Stimulated activated CD8-positive, alpha-beta memory T cell treated with anti-CD3 and anti-CD28 coated beads, Interleukin-7, amount 100 ng/mL, for 24 hours (primary cell): Measurements from ENCODE around the gene MTCH2.
"Not testable (repeated sequence)": the region's sequence is repeated elsewhere in the genome, so short reads cannot be mapped to it uniquely, and the experiment has no call there.

ENCODE experiments used
- DNase-seq: peaks from one replicate; pipeline ENCODE4 v3.0.0-alpha.2; 2020; ENCODE audit warnings: low read depth

Gene MTCH2

DNA sequence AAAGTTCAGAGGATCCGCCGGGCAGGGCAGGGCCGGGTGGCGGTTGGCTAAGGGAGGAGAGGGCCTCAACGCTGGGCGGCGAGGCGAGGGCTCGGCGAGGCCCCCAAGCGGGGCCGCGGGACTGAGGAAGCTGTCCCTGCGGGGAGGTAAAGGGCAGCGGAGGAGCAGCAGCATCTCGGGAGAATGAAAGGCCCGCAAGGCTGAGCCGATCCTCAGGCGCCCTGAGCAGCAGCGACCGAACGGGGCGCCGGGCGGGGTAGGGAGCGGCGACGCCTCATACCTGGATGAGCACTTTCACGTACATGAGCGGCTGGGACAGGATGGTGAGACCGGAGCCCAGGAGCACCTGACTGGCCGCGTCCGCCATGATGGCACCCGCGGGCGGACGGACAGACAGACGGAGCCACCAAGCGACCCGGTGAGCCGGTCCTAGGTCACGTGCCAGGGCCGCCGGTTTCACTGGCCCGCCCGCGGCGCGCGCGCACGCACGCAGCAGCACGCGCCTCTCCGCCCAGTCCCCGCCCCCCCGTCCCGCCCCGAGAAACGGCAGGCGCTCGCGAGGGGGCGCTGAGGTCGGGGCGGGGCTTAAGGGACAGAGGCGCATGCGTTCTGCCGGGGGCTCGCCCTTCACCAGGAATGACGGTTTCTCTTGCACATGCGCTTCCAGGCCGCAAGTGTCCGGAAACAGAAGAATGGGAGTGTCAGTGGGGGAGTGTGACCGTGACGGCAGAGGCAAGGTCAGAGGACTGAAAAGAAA lies at the start of gene MTCH2:
Gene MTCH2, minus strand, starts transcription at position 461 of the 757 bp plus-strand sequence. Its CDS starts 94 bp downstream, at position 367.
- DNase-seq: peak; percentile 95

- DNase-seq: no peak
Measured at GRCh38 chr11:47691979-47692378, 49.6 kb upstream of the MTCH2 start.

DNA sequence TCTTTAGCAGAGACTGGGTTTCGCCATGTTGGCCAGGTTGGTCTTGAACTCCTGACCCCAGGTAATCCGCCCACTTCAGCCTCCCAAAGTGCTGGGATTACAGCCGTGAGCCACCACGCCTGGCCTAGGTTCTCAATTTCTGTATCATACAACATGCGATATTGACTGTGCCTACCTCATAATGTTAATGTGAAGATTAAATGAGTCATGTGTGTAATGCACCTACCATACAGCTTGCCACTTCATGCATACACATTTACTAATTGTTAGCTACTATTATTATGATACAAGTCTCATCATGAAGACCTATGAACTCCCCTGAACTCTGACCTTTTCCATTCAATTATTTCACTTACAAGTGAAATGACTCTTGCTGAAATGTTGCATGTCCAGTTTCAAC lies 47.1 kb upstream of the MTCH2 start:
- no peak for DNase-seq

- no peak for DNase-seq
Measured at GRCh38 chr11:47688991-47689390, 46.6 kb upstream of the MTCH2 start.

DNA sequence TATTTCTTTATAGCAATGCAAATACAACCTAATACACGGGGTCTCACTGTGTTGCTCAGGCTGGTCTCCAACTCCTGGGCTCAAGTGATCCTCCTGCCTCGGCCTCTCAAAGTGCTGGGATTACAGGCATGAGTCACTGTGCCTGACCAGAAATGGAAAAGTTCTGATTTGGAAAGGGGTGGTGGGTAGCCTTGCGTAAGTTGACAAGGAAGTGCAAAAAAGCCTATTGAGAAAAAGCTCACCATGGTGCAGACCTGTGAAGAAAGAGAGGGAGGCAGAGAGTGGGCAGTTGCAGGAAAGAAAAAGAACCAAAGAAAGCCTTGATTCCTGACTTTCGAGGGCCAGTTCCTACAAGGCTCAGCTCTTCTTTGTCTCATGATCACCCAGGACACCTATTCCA lies 45.8 kb upstream of the MTCH2 start:
- no peak for DNase-seq

DNA sequence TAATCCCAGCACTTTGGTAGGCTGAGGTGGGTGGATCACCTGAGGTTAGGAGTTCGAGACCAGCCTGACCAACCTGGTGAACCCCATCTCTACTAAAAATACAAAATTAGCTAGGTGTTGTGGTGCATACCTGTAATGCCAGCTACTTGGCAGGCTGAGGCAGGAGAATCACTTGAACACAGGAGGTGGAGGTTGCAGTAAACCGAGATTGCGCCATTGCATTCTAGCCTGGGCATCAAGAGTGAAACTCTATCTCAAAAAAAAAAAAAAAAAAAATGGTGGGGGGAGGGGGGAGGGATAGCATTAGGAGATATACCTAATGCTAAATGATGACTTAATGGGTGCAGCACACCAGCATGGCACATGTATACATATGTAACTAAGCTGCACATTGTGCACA lies 44.3 kb upstream of the MTCH2 start:
- DNase-seq: not testable (repeated sequence)

GRCh38 chr11:47686151-47686550 lies 43.8 kb upstream of the MTCH2 start:
- no peak for DNase-seq

DNA sequence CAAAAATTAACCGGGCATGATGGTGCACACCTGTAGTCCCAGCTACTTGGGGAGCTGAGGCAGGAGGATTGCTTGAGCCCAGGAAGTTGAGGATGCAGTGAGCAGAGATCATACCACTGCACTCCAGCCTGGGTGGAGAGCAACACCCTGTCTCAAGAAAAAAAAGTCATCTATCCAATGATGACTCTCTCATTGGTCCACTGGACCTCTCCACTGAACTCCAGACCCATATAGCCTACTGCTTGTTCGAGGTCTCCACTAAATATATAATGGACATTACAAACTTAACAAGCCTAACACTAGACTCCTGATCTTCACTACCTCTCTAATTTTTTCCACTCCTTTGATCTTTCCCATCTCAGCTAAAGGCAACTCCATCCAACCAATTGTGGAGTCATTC lies 33.5 kb upstream of the MTCH2 start:
- DNase-seq: no peak

- DNase-seq: no peak
Measured at GRCh38 chr11:47672283-47672730, 29.9 kb upstream of the MTCH2 start.

DNA sequence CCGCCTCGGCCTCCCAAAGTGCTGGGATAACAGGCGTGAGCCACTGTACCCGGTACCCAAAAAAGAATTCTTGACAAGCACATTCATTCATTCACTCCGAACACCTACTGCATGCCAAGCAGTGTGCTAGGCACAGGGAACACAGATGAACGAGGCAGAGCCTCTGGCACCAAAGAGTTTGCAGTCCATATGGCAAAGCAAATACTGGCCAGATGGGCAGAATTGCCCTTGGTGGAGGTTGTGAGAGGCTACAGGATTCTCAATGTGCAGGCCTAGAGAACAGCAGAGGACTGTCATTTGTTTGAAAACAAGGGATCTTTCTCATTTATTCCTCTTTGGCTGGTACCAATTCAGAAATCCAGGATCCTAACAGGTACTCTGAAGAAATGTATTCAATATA lies 27.5 kb upstream of the MTCH2 start:
- DNase-seq: no peak

DNA sequence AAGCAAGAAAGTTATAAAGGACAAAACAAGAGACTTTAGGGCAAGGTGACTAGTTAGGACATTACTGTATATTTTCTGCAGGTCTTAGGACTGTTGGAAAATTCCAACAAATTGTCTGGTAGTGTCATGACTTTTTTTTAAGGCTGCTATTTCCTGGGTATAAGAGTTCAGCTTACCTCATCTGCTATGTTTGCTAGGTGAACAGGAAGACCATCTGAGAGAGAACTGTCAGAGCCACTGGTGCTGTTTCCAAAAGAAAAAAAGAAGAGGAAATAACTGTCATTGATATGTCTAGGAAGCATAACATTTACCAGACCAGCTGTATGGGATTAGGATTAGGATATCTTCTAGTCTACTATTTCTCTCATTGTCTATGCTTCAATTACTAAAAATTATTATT lies 26.3 kb upstream of the MTCH2 start:
- DNase-seq: no peak

DNA sequence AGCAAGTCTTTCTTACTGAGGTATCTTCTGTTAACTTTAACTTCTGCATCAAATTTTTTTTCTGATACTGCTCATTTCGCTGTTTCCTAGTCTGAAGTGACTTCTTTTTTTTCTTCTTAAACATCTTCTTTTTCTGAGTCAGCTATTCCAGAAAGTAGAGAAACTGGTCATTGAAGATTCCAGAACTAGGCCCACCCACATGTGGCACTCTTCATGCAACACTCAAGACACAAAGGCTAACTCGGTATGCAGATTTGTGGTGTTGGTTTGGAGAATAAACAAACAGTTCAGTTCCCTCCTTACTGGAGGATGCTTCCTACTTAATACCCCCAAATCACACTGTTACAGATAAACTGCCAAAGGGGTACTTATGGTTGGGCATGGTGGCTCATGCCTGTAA lies 25.2 kb upstream of the MTCH2 start:
- no peak for DNase-seq

DNA sequence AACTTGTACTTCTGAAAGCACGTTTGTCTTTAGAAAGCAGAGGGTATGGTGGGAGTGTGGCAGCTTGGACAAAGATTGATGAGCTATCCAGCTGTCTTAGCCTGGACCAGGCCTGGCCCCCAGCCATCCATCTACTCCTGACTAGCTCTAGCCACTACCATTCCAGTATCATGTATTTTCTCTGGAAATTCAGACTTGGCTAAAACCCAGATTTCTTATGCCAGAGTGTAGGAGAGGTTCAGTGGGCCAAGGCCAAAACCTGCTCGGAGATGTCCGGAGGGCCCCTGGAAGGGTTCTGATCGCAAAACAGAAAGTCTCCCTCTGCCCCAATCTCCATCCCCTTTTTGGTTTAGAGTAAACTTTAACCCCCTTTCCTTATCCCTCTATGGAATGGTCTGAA lies 24.8 kb upstream of the MTCH2 start:
- no peak for DNase-seq

DNA sequence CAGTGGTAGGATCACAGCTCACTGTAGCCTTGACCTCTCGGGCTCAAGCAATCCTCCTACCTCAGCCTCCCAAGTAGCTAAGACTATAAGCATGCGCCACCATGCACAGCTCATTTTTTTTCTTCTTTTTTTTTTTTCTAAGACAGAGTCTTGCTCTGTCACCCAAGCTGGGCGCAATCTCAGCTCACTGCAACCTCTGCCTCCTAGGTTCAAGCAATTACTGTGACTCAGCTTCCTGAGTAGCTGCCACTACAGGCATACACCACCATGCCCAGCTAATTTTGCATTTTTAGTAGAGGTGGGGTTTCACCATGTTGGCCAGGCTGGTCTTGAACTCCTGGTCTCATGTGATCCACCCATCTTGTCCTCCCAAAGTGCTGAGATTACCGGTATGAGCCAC lies 22.6 kb upstream of the MTCH2 start:
- DNase-seq: not testable (repeated sequence)

GRCh38 chr11:47661245-47661644 lies 18.9 kb upstream of the MTCH2 start:
- no peak for DNase-seq

GRCh38 chr11:47659276-47659675 lies 16.9 kb upstream of the MTCH2 start:
- DNase-seq: no peak

- DNase-seq: no peak
Measured at GRCh38 chr11:47656260-47656885, 14.0 kb upstream of the MTCH2 start.

- no peak for DNase-seq
Measured at GRCh38 chr11:47651818-47652469, 9.6 kb upstream of the MTCH2 start.

DNA sequence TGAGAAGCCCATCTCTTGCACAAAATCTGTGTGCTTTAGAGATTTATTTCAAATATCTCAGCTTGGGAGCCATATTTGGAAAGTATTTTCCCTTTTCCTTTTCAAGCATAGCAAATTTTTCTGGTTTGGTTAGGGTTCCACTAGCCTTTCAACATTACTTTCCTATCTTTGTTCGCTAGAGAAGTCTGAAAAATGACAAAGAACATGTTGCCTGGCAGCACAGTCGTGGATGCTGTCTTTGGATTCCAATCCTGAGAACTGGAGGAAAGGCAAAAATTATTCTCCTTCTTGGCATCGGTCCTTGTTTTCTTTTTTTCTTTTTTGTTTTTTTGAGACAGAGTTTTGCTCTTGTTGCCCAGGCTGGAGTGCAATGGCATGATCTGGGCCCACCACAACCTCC lies 6.9 kb upstream of the MTCH2 start:
- no peak for DNase-seq

DNA sequence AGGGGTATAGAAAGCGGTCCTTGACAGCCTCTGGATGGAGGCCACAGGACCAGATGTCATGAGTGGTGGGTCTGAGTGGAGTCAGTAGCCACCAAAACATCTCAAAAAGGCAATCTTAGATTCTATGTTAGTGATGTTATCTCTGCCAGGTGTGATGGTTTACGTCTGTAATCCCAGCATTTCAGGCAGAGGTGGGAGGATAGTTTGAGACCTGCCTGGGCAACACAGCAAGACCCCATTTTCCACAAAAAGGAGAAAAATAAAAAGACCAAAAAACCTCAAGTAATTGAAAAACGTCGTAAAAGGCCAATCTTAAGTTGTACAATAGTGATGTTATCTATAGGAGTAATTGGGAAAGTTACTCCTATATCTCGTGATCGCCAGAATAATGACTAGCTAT lies 3.7 kb upstream of the MTCH2 start:
- no peak for DNase-seq

GRCh38 chr11:47645500-47645899 lies 3.1 kb upstream of the MTCH2 start:
- DNase-seq: no peak

- no peak for DNase-seq
Measured at GRCh38 chr11:47641600-47642098, 710 bp downstream of the MTCH2 start.

DNA sequence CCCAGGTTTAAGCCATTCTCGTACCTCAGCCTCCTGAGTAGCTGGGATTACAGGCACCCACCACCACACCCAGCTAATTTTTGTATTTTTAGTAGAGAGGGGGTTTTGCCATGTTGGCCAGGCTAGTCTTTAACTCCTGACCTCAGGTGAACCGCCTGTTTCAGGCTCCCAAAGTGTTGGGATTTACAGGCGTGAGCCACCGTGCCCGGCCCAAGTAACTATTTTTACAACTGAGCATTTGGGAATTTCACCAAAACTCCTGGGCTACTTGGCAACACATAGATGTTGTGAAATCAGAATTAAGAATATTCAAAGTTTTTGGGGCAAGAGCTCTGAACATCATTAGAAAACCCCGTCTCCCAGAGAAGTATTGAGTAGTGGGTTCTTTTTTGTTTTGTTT lies 1.9 kb downstream of the MTCH2 start:
- not testable (repeated sequence) for DNase-seq
